ENCODE measurements around the gene MALT1. TPM values are rescaled to one million over a fixed set of nuclear protein-coding genes. Genes with fewer than 3 reads are reported as not detected.

MALT1 gene
- total and polyA plus RNA-seq, 7 donors = 3.2 to 11.2 (median 8.8) TPM

DNA sequence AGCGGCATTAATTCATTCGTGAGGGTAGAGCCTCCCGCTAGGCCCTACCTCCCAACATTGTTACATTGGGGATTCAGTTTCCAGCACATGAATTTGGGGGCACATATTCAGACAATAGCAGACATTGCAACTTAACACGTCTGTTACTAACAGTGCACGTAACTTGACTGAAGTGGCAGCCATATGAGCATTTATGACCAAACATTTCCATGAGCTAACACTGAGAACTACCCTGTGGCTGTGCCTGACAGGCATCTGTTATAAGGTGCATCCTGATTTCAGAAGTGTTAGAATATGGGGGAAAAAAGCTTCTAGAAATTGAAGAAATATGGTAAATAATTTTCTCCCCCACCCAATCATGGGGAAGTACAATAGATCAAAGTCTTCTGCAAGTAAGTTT lies 24.5 kb downstream of the MALT1 start:
- Histone ChIP-seq H3K9me3 (no peaks in the 10 kb centered on the region), H3K4me1 (no peaks in the 10 kb centered on the region), H3K4me3 (no peak overlapping the region), H3K36me3 (ENCODE audit: insufficient read depth in 1 of 2, low read depth in 1 of 2) (peaks cover 0 to 30% of the 10 kb centered on the region in 2 donors), H3K27me3 (ENCODE audit: insufficient read depth in 3 of 3, low read length in 2 of 3) (no peaks in the 10 kb centered on the region), H3K27ac (no peak overlapping the region)
- intact Hi-C loops (cut with DNase I) = no loop called here
- 84 to 93% (median 90%) methylated on average over 5 of the region's 5 CpGs for WGBS, 3 donors
- ATAC-seq (no peak), DNase-seq (no peak)
- TF ChIP-seq, protein P1, sequence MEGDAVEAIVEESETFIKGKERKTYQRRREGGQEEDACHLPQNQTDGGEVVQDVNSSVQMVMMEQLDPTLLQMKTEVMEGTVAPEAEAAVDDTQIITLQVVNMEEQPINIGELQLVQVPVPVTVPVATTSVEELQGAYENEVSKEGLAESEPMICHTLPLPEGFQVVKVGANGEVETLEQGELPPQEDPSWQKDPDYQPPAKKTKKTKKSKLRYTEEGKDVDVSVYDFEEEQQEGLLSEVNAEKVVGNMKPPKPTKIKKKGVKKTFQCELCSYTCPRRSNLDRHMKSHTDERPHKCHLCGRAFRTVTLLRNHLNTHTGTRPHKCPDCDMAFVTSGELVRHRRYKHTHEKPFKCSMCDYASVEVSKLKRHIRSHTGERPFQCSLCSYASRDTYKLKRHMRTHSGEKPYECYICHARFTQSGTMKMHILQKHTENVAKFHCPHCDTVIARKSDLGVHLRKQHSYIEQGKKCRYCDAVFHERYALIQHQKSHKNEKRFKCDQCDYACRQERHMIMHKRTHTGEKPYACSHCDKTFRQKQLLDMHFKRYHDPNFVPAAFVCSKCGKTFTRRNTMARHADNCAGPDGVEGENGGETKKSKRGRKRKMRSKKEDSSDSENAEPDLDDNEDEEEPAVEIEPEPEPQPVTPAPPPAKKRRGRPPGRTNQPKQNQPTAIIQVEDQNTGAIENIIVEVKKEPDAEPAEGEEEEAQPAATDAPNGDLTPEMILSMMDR (IDR thresholded peaks at IDR 0.05) = no peak

DNA sequence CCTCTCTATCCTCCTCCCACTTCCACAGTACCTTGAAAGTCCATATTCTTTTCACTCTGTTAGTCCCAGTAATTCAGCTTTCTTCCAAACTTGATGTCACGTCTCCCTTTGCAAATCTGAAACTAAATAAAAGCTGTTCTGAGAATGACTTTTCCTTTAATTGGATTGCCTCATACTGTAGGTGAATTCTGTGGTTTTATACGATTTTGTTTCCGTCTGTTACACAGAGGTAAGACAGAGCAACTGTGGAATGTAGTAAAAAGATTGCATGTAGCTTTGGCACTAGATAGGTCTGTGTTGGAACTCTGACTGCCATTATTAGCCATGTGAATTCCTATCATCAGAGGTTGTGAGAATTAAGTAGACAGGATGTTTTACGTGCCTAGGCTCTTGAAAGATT lies 25.9 kb downstream of the MALT1 start:
- TF ChIP-seq, protein P1 (IDR thresholded peaks at IDR 0.05) = no peak
- no peaks in the 10 kb centered on the region for H3K4me1 ChIP-seq
- H3K27me3 ChIP-seq (ENCODE audit: insufficient read depth in 3 of 3, low read length in 2 of 3) = no peaks in the 10 kb centered on the region
- no peaks in the 10 kb centered on the region for H3K9me3 ChIP-seq
- intact Hi-C loops (cut with DNase I) = no loop called here
- no peak overlapping the region for H3K27ac ChIP-seq
- ATAC-seq = no peak
- 84 to 91% (median 86%) methylated on average over 4 of the region's 4 CpGs for WGBS, 3 donors
- no peak overlapping the region for H3K4me3 ChIP-seq
- peaks cover 3 to 41% of the 10 kb centered on the region in 2 donors for H3K36me3 ChIP-seq (ENCODE audit: insufficient read depth in 1 of 2, low read depth in 1 of 2)
- no peak for DNase-seq

DNA sequence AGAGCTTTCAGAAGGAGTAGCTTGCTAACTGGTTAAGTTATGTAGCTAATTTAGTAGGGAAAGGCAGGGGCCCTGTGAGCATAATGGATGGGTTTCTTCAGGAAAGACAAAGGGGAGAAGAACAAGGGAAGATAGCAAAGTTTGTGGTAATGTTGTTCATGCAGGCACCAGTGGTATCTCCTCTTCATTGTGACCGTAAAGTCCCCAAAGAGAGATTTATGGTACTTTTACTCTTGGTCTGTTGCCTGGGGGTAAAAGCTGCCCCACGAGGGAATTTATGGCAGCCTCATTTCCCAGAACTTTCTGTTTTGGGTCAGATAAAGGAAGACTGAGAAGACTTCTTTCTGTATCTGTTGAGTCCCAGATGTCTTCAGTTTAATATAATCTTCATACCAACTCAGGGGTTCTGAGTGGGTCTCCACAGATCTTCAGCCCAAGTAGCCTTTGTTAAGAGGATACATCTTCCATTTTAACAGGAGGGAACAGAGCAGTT lies 27.5 kb downstream of the MALT1 start:
- Histone ChIP-seq H3K9me3 (no peaks in the 10 kb centered on the region), H3K36me3 (ENCODE audit: insufficient read depth in 1 of 2, low read depth in 1 of 2) (peaks cover 3 to 53% of the 10 kb centered on the region in 2 donors), H3K4me3 (no peak overlapping the region), H3K27me3 (ENCODE audit: insufficient read depth in 3 of 3, low read length in 2 of 3) (no peaks in the 10 kb centered on the region), H3K27ac (no peak overlapping the region), H3K4me1 (no peaks in the 10 kb centered on the region)
- ATAC-seq (no peak), DNase-seq (no peak)
- 67 to 80% (median 77%) methylated on average over 2 of the region's 2 CpGs for WGBS, 3 donors
- intact Hi-C loops (cut with DNase I) = no loop called here
- TF ChIP-seq, protein P1 (IDR thresholded peaks at IDR 0.05) = no peak

DNA sequence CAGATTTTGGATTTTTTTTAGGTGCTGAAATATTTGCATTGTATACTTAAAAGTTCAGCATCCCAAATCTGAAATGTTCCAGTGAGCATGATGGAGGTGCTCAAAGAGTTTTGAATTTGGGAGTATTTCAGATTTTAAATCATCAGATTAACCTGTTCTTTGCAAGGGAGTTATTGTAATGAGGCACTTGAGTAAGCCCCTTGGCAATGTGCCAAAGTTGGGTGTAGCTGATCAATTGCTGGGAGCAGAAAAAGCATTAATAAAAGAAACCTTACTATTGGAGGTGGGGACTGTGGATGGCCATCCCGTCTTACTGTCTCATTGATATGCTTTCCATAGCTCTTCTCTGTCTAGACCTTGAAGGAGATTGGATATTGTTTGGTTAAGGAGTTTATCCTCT lies 28.3 kb downstream of the MALT1 start:
- no peak overlapping the region for H3K27ac ChIP-seq
- TF ChIP-seq, protein P1 (IDR thresholded peaks at IDR 0.05) = no peak
- no peak overlapping the region for H3K4me3 ChIP-seq
- intact Hi-C loops (cut with DNase I) = no loop called here
- WGBS, 3 donors = 93 to 100% (median 94%) methylated on average over 1 of the region's 1 CpG
- no peaks in the 10 kb centered on the region for H3K9me3 ChIP-seq
- no peaks in the 10 kb centered on the region for H3K27me3 ChIP-seq (ENCODE audit: insufficient read depth in 3 of 3, low read length in 2 of 3)
- H3K36me3 ChIP-seq (ENCODE audit: insufficient read depth in 1 of 2, low read depth in 1 of 2) = peaks cover 5 to 58% of the 10 kb centered on the region in 2 donors
- no peaks in the 10 kb centered on the region for H3K4me1 ChIP-seq
- DNase-seq (no peak), ATAC-seq (no peak)

DNA sequence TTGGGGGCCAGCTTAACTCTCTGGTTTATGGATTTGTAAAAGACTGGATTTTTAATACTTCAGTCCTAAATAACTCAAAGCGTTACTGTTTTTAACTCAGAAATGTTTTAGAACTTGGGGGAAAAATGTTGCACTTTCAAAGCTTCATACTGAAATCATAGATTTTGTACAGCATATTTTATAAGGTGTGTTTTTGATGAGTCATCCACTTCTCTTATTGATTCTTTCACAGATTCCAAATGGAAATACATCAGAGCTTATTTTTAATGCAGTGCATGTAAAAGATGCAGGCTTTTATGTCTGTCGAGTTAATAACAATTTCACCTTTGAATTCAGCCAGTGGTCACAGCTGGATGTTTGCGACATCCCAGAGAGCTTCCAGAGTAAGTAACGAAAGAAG lies 28.9 kb downstream of the MALT1 start:
- 83 to 87% (median 85%) methylated on average over 4 of the region's 4 CpGs for WGBS, 3 donors
- TF ChIP-seq, protein P1 (IDR thresholded peaks at IDR 0.05) = no peak
- H3K36me3 ChIP-seq (ENCODE audit: insufficient read depth in 1 of 2, low read depth in 1 of 2) = peaks cover 5 to 62% of the 10 kb centered on the region in 2 donors
- intact Hi-C loops (cut with DNase I) = no loop called here
- H3K27ac ChIP-seq = no peak overlapping the region
- no peak overlapping the region for H3K4me3 ChIP-seq
- DNase-seq (no peak), ATAC-seq (no peak)
- no peaks in the 10 kb centered on the region for H3K9me3 ChIP-seq
- H3K4me1 ChIP-seq = no peaks in the 10 kb centered on the region
- H3K27me3 ChIP-seq (ENCODE audit: insufficient read depth in 3 of 3, low read length in 2 of 3) = no peaks in the 10 kb centered on the region
